GM19463 (cell line): ENCODE data around the gene TASL.
"Not testable (repeated sequence)": the region's sequence is repeated elsewhere in the genome, so short reads cannot be mapped to it uniquely, and the experiment has no call there.

Experiments used
- ATAC-seq: cut with Tn5 transposase; IDR thresholded peaks from one replicate; pipeline ENCODE4 v1.9.1; 2021; ENCODE audit warnings: mild to moderate bottlenecking, moderate library complexity; ENCODE audit not compliant: unreplicated experiment

TASL gene

GRCh38 chrX:30580641-30581040 lies 3.1 kb upstream of the TASL start:
- no peak for ATAC-seq

GRCh38 chrX:30576881-30577280 lies 685 bp downstream of the TASL start:
- ATAC-seq: no peak

- no peak for ATAC-seq
These were observed 4.4 kb downstream of the TASL start for GRCh38 chrX:30573125-30573524.

- ATAC-seq: no peak
These were observed 4.9 kb downstream of the TASL start for GRCh38 chrX:30572678-30573077.

- peak; percentile 33 for ATAC-seq
These were observed 5.6 kb downstream of the TASL start for GRCh38 chrX:30572004-30572403.

GRCh38 chrX:30570505-30570904 lies 7.1 kb downstream of the TASL start:
- ATAC-seq: no peak

GRCh38 chrX:30568136-30568535 lies 9.4 kb downstream of the TASL start:
- peak; percentile 72 for ATAC-seq

- not testable (repeated sequence) for ATAC-seq
These were observed 14.5 kb downstream of the TASL start for GRCh38 chrX:30563070-30563469.

GRCh38 chrX:30561191-30561590 lies 16.4 kb downstream of the TASL start:
- no peak for ATAC-seq

GRCh38 chrX:30538271-30538670 lies 39.3 kb downstream of the TASL start:
- peak; percentile 66 for ATAC-seq

- ATAC-seq: no peak
These were observed 43.7 kb downstream of the TASL start for GRCh38 chrX:30533835-30534234.

GRCh38 chrX:30533266-30533665 lies 44.3 kb downstream of the TASL start:
- ATAC-seq: no peak

GRCh38 chrX:30530606-30531005 lies 47.0 kb downstream of the TASL start:
- no peak for ATAC-seq

GRCh38 chrX:30525732-30526131 lies 51.8 kb downstream of the TASL start:
- no peak for ATAC-seq

- ATAC-seq: no peak
These were observed 56.0 kb downstream of the TASL start for GRCh38 chrX:30521440-30522182.

GRCh38 chrX:30513284-30513683 lies 64.3 kb downstream of the TASL start:
- peak; percentile 66 for ATAC-seq
